Measurements from ENCODE around the gene CFAP52. TPM values are rescaled to one million over a fixed set of nuclear protein-coding genes. Genes with fewer than 3 reads are reported as not detected.
"Not testable (repeated sequence)": the region's sequence is repeated elsewhere in the genome, so short reads cannot be mapped to it uniquely, and the experiment has no call there.

The CFAP52 gene
- total RNA-seq, 1 experiment from 2014 or later = not detected

DNA sequence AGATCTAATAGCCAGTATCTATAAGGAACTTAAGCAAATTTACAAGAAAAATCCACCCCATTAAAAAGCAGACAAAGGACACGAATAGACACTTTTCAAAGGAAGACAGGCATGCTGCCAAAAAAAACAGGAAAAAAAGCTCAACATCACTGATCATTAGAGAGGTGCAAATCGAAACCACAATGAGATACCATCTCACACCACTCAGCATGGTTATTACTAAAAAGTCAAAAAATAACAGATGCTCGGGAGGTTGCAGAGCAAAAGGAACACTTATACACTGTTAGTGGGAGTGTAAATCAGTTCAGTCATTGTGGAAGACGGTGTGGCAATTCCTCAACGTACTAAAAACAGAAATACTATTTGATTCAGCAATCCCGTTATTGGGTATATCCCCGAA is 10.4 kb upstream of the CFAP52 start:
- Mint-ChIP-seq H3K4me1 (no peaks in the 10 kb centered on the region), H3K9me3 (0 out of 2 replicates have a peak, but pooled peaks cover 6% of the 10 kb centered on the region), H3K27me3 (ENCODE audit: low read depth) (no peaks in the 10 kb centered on the region), H3K4me3 (no peak overlapping the region), H3K36me3 (peaks cover 12% of the 10 kb centered on the region), H3K27ac (no peak overlapping the region)
- DNase-seq (ENCODE audit: low spot score) (no peak), ATAC-seq (no peak)
- CTCF ChIA-PET = no interaction called here
- TF ChIP-seq ZNF532 (CRISPR knock-in tag; IDR thresholded peaks at IDR 0.05; ENCODE audit: borderline replicate concordance) = no peak
- TF ChIP-seq ZNF317 (CRISPR knock-in tag; IDR thresholded peaks at IDR 0.05; ENCODE audit: borderline replicate concordance, low read depth) = no peak
- TF ChIP-seq STAT6 (CRISPR knock-in tag; conservative IDR thresholded peaks at IDR 0.05; ENCODE audit: low read depth) = no peak
- no peak for TF ChIP-seq SMAD4 (CRISPR knock-in tag; IDR thresholded peaks at IDR 0.05)
- no peak for TF ChIP-seq RORB (CRISPR knock-in tag; IDR thresholded peaks at IDR 0.05)
- no peak for TF ChIP-seq JAZF1 (CRISPR knock-in tag; IDR thresholded peaks at IDR 0.05)
- no peak for TF ChIP-seq RELA (CRISPR knock-in tag; IDR thresholded peaks at IDR 0.05; ENCODE audit: borderline replicate concordance)
- no peak for TF ChIP-seq KAT7 (CRISPR knock-in tag; IDR thresholded peaks at IDR 0.05; ENCODE audit: borderline replicate concordance)
- TF ChIP-seq ZNF232 (CRISPR knock-in tag; IDR thresholded peaks at IDR 0.05) = no peak
- no peak for TF ChIP-seq CREB1 (CRISPR knock-in tag; IDR thresholded peaks at IDR 0.05)
- TF ChIP-seq, protein P1, sequence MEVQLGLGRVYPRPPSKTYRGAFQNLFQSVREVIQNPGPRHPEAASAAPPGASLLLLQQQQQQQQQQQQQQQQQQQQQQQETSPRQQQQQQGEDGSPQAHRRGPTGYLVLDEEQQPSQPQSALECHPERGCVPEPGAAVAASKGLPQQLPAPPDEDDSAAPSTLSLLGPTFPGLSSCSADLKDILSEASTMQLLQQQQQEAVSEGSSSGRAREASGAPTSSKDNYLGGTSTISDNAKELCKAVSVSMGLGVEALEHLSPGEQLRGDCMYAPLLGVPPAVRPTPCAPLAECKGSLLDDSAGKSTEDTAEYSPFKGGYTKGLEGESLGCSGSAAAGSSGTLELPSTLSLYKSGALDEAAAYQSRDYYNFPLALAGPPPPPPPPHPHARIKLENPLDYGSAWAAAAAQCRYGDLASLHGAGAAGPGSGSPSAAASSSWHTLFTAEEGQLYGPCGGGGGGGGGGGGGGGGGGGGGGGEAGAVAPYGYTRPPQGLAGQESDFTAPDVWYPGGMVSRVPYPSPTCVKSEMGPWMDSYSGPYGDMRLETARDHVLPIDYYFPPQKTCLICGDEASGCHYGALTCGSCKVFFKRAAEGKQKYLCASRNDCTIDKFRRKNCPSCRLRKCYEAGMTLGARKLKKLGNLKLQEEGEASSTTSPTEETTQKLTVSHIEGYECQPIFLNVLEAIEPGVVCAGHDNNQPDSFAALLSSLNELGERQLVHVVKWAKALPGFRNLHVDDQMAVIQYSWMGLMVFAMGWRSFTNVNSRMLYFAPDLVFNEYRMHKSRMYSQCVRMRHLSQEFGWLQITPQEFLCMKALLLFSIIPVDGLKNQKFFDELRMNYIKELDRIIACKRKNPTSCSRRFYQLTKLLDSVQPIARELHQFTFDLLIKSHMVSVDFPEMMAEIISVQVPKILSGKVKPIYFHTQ (CRISPR knock-in tag; IDR thresholded peaks at IDR 0.05) = no peak
- TF ChIP-seq, protein P2, sequence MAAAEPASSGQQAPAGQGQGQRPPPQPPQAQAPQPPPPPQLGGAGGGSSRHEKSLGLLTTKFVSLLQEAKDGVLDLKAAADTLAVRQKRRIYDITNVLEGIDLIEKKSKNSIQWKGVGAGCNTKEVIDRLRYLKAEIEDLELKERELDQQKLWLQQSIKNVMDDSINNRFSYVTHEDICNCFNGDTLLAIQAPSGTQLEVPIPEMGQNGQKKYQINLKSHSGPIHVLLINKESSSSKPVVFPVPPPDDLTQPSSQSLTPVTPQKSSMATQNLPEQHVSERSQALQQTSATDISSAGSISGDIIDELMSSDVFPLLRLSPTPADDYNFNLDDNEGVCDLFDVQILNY (CRISPR knock-in tag; IDR thresholded peaks at IDR 0.05) = no peak
- TF ChIP-seq ZNF512 (CRISPR knock-in tag; IDR thresholded peaks at IDR 0.05; ENCODE audit: borderline replicate concordance) = no peak
- TF ChIP-seq NR2C2 (CRISPR knock-in tag; IDR thresholded peaks at IDR 0.05) = no peak
- TF ChIP-seq FOXP1 (CRISPR knock-in tag; IDR thresholded peaks at IDR 0.05; ENCODE audit: borderline replicate concordance) = no peak
- no peak for TF ChIP-seq ZNF423 (CRISPR knock-in tag; IDR thresholded peaks at IDR 0.05)
- TF ChIP-seq CREM (CRISPR knock-in tag; IDR thresholded peaks at IDR 0.05) = no peak
- TF ChIP-seq, protein P3, sequence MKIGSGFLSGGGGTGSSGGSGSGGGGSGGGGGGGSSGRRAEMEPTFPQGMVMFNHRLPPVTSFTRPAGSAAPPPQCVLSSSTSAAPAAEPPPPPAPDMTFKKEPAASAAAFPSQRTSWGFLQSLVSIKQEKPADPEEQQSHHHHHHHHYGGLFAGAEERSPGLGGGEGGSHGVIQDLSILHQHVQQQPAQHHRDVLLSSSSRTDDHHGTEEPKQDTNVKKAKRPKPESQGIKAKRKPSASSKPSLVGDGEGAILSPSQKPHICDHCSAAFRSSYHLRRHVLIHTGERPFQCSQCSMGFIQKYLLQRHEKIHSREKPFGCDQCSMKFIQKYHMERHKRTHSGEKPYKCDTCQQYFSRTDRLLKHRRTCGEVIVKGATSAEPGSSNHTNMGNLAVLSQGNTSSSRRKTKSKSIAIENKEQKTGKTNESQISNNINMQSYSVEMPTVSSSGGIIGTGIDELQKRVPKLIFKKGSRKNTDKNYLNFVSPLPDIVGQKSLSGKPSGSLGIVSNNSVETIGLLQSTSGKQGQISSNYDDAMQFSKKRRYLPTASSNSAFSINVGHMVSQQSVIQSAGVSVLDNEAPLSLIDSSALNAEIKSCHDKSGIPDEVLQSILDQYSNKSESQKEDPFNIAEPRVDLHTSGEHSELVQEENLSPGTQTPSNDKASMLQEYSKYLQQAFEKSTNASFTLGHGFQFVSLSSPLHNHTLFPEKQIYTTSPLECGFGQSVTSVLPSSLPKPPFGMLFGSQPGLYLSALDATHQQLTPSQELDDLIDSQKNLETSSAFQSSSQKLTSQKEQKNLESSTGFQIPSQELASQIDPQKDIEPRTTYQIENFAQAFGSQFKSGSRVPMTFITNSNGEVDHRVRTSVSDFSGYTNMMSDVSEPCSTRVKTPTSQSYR (CRISPR knock-in tag; IDR thresholded peaks at IDR 0.05) = no peak
- TF ChIP-seq MYBL2 (CRISPR knock-in tag; IDR thresholded peaks at IDR 0.05) = no peak
- POLR2A ChIA-PET = no interaction called here

- POLR2A ChIA-PET; H3K4me3 Mint-ChIP-seq; H3K4me1 Mint-ChIP-seq; DNase-seq (ENCODE audit: low spot score); H3K27me3 Mint-ChIP-seq (ENCODE audit: low read depth); CTCF ChIA-PET; ATAC-seq; H3K9me3 Mint-ChIP-seq; H3K27ac Mint-ChIP-seq: not testable (repeated sequence)
- H3K36me3 Mint-ChIP-seq = peaks cover 12% of the 10 kb centered on the region
Measured at GRCh38 chr17:9566739-9567138, 9.7 kb upstream of the CFAP52 start.

Measured in WTC11 (cell line).